Smooth muscle cell (in vitro differentiated cells): Measurements from ENCODE around the gene ARHGAP9. TPM values are rescaled to one million over a fixed set of nuclear protein-coding genes. Genes with fewer than 3 reads are reported as not detected.

Experiments
- DNase-seq: peaks from one replicate; lab custom pipeline; 2025; ENCODE audit not compliant: unreplicated experiment; lab: John Stamatoyannopoulos, UW
- H2AFZ ChIP-seq: fragments of 200-600 bp; sonication (generic); 2 replicates; pipeline ENCODE4 v1.6.0; 2016; ENCODE audit warnings: antibody characterized with exemption, low read depth, mild to moderate bottlenecking
- H3F3A ChIP-seq: fragments of 200-600 bp; sonication (generic); 2 replicates; pipeline ENCODE4 v1.6.0; 2017; ENCODE audit warnings: antibody characterized with exemption, low read depth
- H3K27ac ChIP-seq: fragments of 200-600 bp; sonication (generic); 2 replicates; pipeline ENCODE4 v1.5.1; 2016; ENCODE audit warnings: low read depth, mild to moderate bottlenecking
- H3K27me3 ChIP-seq: fragments of 200-600 bp; sonication (generic); 2 replicates; pipeline ENCODE4 v1.6.1; 2016; ENCODE audit warnings: low read depth, mild to moderate bottlenecking
- H3K36me3 ChIP-seq: fragments of 200-600 bp; sonication (generic); 2 replicates; pipeline ENCODE4 v1.5.1; 2016; ENCODE audit warnings: low read depth
- H3K4me1 ChIP-seq: fragments of 200-600 bp; sonication (generic); 2 replicates; pipeline ENCODE4 v1.5.1; 2016; ENCODE audit warnings: low read depth
- H3K4me2 ChIP-seq: fragments of 200-600 bp; sonication (generic); 2 replicates; pipeline ENCODE4 v1.6.0; 2016; ENCODE audit warnings: mild to moderate bottlenecking
- H3K4me3 ChIP-seq: fragments of 200-600 bp; sonication (generic); 2 replicates; pipeline ENCODE4 v1.5.1; 2016; ENCODE audit warnings: mild to moderate bottlenecking
- H3K79me2 ChIP-seq: fragments of 200-600 bp; sonication (generic); 2 replicates; pipeline ENCODE4 v1.6.0; 2016; ENCODE audit warnings: low read depth, mild to moderate bottlenecking
- H3K9ac ChIP-seq: fragments of 200-600 bp; sonication (generic); 2 replicates; pipeline ENCODE4 v1.6.0; 2016; ENCODE audit warnings: low read depth
- H3K9me3 ChIP-seq: fragments of 200-600 bp; sonication (generic); replicated peaks from 2 replicates; pipeline ENCODE4 v1.5.1; 2016; ENCODE audit warnings: low read depth
- H4K20me1 ChIP-seq: fragments of 200-600 bp; sonication (generic); 2 replicates; pipeline ENCODE4 v1.6.0; 2016; ENCODE audit warnings: low read depth
- WGBS: methylation state at CpG from one replicate; pipeline ENCODE4 v1.1.7; 2016; ENCODE audit warnings: low lambda C conversion rate; 5-methylcytosine and 5-hydroxymethylcytosine counted together
- polyA plus RNA-seq: library from polyadenylated mRNA; unstranded; fragments of >200 nt; fragmentation: Nextera tagmentation; extraction: Ambion mirVana; gene quantifications from 2 replicates; pipeline ENCODE4 v1.2.1, GENCODE V29; 2016
- total RNA-seq: library from RNA; depleted of rRNA; stranded (reverse); fragments of >200 nt; gene quantifications from 2 replicates; pipeline ENCODE4 v1.2.3, GENCODE V29; 2014
- TF ChIP-seq, protein P1 (sequence below): fragments of 200-600 bp; sonication (generic); IDR thresholded peaks from 2 replicates; pipeline ENCODE4 v1.5.1; 2017; ENCODE audit warnings: borderline replicate concordance, mild to moderate bottlenecking, antibody characterized with exemption; ENCODE audit not compliant: insufficient read depth, poor library complexity, severe bottlenecking

ARHGAP9 gene
- total and polyA plus RNA-seq, 2 experiments from 2014 or later: 1.3 TPM; not detected in 1

DNA sequence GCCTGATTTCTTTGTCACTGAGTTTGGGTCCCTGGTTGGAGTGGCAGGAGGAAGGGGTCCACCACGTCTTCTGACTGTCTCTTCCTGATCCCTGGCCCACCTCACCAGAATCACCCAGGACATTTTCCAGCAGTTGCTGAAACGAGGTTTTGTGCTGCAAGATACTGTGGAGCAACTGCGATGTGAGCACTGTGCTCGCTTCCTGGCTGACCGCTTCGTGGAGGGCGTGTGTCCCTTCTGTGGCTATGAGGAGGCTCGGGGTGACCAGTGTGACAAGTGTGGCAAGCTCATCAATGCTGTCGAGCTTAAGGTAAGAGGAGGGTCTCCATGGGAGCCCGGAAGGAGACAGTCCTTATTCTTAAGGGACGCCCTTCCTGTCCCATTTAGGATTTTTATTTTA, 20.5 kb upstream of the ARHGAP9 start:
- peaks cover 10% of the 10 kb centered on the region for H3K79me2 ChIP-seq
- H3K4me2 ChIP-seq: no peak overlapping the region
- H3K4me3 ChIP-seq: no peak overlapping the region
- no peak overlapping the region for H3K9ac ChIP-seq
- no peaks in the 10 kb centered on the region for H4K20me1 ChIP-seq
- DNase-seq: no peak
- H3K27ac ChIP-seq: no peak overlapping the region
- H3F3A ChIP-seq: no peaks in the 10 kb centered on the region
- H3K36me3 ChIP-seq: peaks cover 19% of the 10 kb centered on the region
- 97% methylated on average over 11 of the region's 11 CpGs for WGBS
- no peak overlapping the region for H2AFZ ChIP-seq
- no peaks in the 10 kb centered on the region for H3K27me3 ChIP-seq
- TF ChIP-seq, protein P1, sequence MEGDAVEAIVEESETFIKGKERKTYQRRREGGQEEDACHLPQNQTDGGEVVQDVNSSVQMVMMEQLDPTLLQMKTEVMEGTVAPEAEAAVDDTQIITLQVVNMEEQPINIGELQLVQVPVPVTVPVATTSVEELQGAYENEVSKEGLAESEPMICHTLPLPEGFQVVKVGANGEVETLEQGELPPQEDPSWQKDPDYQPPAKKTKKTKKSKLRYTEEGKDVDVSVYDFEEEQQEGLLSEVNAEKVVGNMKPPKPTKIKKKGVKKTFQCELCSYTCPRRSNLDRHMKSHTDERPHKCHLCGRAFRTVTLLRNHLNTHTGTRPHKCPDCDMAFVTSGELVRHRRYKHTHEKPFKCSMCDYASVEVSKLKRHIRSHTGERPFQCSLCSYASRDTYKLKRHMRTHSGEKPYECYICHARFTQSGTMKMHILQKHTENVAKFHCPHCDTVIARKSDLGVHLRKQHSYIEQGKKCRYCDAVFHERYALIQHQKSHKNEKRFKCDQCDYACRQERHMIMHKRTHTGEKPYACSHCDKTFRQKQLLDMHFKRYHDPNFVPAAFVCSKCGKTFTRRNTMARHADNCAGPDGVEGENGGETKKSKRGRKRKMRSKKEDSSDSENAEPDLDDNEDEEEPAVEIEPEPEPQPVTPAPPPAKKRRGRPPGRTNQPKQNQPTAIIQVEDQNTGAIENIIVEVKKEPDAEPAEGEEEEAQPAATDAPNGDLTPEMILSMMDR: no peak
- H3K4me1 ChIP-seq: no peaks in the 10 kb centered on the region
- no peaks in the 10 kb centered on the region for H3K9me3 ChIP-seq

DNA sequence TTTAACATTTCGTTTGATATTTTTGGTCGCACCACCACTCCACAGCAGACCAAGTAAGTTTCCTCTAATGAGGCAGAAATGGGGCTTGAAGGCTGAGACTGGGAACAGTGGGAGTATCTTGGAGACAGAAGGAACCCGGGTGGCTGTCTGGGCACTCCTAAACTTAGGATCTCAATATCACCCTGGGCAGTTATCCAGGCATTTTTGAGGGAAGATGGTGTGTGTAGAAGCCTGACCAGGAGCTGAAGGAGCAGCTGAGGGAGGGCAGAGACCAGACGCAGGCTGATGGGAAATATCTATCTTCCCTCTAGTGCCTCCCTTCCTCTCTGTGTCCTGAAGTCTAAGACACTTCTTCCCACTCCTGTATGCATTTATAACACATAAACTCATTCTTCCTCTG, 18.9 kb upstream of the ARHGAP9 start:
- no peak overlapping the region for H2AFZ ChIP-seq
- H3K4me2 ChIP-seq: no peak overlapping the region
- H3K9me3 ChIP-seq: no peaks in the 10 kb centered on the region
- peaks cover 10% of the 10 kb centered on the region for H3K79me2 ChIP-seq
- peaks cover 3% of the 10 kb centered on the region for H4K20me1 ChIP-seq
- no peak overlapping the region for H3K9ac ChIP-seq
- peaks cover 15% of the 10 kb centered on the region for H3K36me3 ChIP-seq
- H3K4me1 ChIP-seq: no peaks in the 10 kb centered on the region
- TF ChIP-seq, protein P1: no peak
- no peaks in the 10 kb centered on the region for H3K27me3 ChIP-seq
- no peak overlapping the region for H3K4me3 ChIP-seq
- H3K27ac ChIP-seq: no peak overlapping the region
- no peaks in the 10 kb centered on the region for H3F3A ChIP-seq
- 98% methylated on average over 4 of the region's 4 CpGs for WGBS
- no peak for DNase-seq

DNA sequence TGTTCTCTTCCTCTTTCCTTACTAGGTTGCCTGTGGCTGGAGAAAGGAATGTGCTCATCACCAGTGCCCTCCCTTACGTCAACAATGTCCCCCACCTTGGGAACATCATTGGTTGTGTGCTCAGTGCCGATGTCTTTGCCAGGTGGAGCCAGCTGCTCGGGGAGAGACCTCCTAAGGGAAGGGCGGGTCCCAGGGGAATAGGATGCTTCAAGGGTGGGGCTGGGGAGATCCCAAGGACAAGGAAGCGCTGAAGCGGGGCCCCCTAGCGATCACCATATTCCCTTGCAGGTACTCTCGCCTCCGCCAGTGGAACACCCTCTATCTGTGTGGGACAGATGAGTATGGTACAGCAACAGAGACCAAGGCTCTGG, 18.5 kb upstream of the ARHGAP9 start:
- no peak for DNase-seq
- WGBS: 92% methylated on average over 9 of the region's 9 CpGs
- no peak overlapping the region for H3K4me2 ChIP-seq
- H3K9ac ChIP-seq: no peak overlapping the region
- TF ChIP-seq, protein P1: no peak
- no peak overlapping the region for H3K4me3 ChIP-seq
- H3K36me3 ChIP-seq: peaks cover 15% of the 10 kb centered on the region
- H4K20me1 ChIP-seq: peaks cover 3% of the 10 kb centered on the region
- no peak overlapping the region for H2AFZ ChIP-seq
- H3K27me3 ChIP-seq: no peaks in the 10 kb centered on the region
- H3K9me3 ChIP-seq: no peaks in the 10 kb centered on the region
- no peaks in the 10 kb centered on the region for H3K4me1 ChIP-seq
- H3F3A ChIP-seq: no peaks in the 10 kb centered on the region
- H3K27ac ChIP-seq: no peak overlapping the region
- H3K79me2 ChIP-seq: peaks cover 10% of the 10 kb centered on the region
